KOPT-K1 (cell line): ENCODE data around the gene GABRA5.

Experiments used
- H3K27ac ChIP-seq: fragments of 200-600 bp; sonication (generic); 2 replicates; pipeline ENCODE4 v1.5.1; 2016; ENCODE audit warnings: antibody characterized with exemption, mild to moderate bottlenecking, low read depth, low read length; ENCODE audit not compliant: poor library complexity, severe bottlenecking
- H3K36me3 ChIP-seq: fragments of 200-600 bp; sonication (generic); 2 replicates; pipeline ENCODE4 v1.5.1; 2017; ENCODE audit warnings: antibody characterized with exemption, mild to moderate bottlenecking, low read length, moderate library complexity; ENCODE audit not compliant: insufficient read depth
- H3K9me3 ChIP-seq: fragments of 200-600 bp; sonication (generic); 2 replicates; pipeline ENCODE4 v1.5.1; 2017; ENCODE audit warnings: antibody characterized with exemption, low read length, mild to moderate bottlenecking; ENCODE audit not compliant: insufficient read depth, poor library complexity, severe bottlenecking

The GABRA5 gene

DNA sequence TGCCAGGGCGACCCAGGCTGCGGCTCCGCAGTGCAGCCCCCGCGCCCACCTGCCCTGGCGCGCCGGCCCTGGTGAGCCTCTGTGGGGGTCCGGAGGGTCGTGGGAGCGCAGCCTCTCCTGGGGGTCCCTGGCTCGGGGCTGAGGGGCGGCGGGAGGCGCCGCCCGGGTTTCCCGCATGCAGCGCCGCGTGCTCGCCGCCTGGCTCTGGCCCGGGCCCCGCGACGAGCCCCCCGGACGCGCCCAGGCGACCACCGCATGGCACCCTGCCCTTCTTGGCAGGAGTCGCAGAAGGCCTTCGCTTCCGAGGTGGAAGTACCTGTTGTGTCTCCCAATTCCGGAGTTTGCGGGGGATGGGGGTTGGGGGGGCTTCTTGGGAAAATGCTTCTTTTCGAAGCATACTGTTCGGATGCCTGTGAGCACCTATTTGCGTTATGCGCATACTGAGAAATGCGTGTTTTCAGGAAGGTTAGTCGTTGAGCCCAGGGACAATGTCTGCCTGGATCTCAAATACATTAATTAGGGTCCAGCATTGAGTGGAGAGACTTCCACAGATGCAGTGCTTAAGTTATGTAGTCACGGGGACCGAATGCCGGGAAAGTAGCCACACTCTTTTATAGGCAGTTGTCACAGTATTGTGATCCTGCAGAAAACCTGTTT lies 1.3 kb downstream of the GABRA5 start:
- no peak overlapping the region for H3K27ac ChIP-seq
- H3K36me3 ChIP-seq, result no peaks in the 10 kb centered on the region
- no peaks in the 10 kb centered on the region for H3K9me3 ChIP-seq

DNA sequence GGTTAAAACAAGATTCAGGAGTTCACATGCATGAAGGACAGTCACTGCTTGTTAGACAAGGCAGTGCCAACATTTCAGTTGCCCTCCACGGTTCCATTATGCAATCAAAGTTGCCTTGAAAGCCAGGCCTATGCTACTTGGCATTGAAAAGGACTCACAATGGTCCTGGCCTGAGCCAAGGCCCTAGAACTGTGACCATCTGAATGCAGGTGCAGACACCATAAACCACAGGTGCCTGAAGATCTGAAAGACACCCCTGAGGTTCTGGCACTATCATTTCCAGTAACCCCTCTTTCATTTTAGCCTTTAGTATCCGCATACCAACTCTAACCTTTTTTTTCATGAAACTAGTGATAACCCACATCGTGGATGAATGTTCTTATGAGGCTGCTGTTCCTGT lies 2.8 kb downstream of the GABRA5 start:
- Histone ChIP-seq H3K27ac (no peak overlapping the region), H3K9me3 (no peaks in the 10 kb centered on the region), H3K36me3 (no peaks in the 10 kb centered on the region)

DNA sequence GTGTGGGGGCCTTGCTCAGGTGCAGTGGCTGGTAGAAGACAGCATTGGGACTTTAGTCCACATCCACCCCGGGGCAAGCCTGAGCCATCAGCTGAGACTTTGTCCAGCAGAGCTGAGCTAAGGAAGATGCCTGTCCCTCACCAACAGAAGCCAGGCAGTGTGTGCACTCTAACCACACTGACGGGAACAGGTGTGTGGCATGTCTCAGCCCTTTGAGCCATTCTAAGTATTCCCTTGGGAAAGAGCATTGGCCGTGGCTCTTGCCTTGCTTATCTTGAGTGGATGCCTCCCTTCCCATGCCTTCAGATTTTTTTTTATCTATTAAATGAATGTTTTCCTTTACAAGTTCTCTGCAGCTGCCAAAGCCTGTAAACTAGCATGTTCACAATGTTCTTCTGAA lies 3.5 kb downstream of the GABRA5 start:
- H3K36me3 ChIP-seq, result no peaks in the 10 kb centered on the region
- no peak overlapping the region for H3K27ac ChIP-seq
- no peaks in the 10 kb centered on the region for H3K9me3 ChIP-seq

DNA sequence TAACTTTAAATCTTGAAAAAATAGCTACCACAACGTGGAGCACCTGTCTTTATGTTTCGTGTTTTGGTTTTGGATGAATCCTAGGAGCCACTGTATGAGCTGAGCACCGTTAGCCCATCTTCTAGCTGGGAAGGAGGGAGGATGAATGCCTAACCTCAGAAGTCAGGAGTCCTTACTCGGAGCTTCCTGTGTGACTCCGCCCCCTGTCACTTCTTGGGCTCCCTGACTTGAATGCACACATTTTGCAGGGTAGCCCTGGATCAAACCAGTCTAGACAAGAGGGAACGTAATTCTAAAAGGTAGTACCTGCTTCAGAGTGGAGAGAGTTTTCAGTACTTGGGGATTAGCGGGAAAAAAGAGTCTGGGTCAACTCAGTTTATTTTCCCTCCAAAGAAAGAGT lies 5.3 kb downstream of the GABRA5 start:
- no peaks in the 10 kb centered on the region for H3K36me3 ChIP-seq
- H3K9me3 ChIP-seq, result no peaks in the 10 kb centered on the region
- H3K27ac ChIP-seq, result no peak overlapping the region

DNA sequence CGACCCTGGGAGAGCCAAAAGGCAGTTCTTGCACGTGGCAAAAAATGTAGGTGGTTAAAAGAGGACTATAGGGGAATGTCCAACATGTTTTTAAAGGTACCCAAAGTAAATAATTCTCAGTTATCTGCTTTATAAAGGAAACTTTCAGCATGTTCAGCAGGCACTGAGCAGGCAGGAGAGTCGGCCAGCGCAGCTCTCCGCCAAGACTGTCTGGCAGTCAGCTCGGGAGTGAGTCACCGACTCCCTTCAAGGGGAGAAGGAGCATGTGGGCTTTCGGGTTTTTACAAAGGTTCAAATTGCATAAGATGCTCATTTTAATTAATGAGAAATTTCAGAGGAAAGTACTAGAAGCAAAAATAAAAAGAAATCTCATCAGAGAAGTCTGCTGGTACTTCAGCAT lies 7.0 kb downstream of the GABRA5 start:
- Histone ChIP-seq H3K27ac (no peak overlapping the region), H3K36me3 (no peaks in the 10 kb centered on the region), H3K9me3 (no peaks in the 10 kb centered on the region)

DNA sequence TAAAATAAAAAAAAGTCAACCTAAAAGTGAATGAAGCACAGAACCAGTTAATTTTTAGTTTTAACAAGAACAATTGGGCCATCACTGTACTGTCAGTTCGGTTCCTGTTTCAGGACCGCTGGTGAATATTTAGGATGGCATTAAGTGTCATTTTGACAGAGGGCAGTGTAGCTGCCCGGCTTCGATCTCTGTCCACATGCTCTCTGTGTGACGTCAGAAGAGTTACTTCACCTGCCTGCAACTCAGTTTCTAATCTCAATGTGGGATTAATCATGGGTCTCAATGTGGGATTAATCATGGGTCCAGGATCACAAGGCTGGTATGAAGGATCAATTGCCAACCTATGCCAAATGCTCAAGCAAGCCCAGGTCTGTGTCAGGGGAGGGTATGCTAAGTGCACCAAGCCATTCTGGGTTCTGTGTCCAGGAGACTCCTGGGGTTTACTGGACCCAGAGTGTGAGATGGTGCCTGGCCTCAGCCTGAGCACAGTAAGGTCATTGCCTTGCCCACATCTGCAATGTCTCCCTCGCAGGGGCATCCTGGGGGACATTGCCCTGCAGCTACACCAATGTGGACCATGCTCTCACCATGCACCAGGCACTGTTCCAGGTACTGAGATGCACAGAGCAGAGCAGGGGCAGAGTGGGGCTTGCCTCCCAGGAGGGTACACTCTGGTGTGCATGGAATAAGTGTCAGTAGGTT lies 8.1 kb downstream of the GABRA5 start:
- Histone ChIP-seq H3K9me3 (no peaks in the 10 kb centered on the region), H3K27ac (no peak overlapping the region), H3K36me3 (no peaks in the 10 kb centered on the region)

DNA sequence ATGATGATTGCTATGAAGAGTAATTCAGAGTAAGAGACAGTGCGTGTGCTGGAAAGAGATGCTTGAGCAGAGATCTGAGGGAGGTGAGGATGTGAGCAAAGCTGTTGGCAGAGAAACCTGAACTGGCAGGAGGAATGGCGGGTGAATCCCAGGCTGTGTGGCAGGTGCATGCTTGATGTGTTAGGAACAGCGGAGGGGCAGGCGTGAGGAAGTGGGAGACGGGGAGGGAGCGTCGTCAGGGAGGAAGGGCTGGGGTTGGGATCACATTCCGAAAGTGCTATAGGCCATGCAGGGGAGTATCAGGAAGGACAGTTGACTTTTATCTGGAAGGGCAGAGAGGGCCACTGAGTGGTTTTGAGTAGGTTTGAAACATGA lies 8.6 kb downstream of the GABRA5 start:
- no peaks in the 10 kb centered on the region for H3K36me3 ChIP-seq
- no peak overlapping the region for H3K27ac ChIP-seq
- no peaks in the 10 kb centered on the region for H3K9me3 ChIP-seq

DNA sequence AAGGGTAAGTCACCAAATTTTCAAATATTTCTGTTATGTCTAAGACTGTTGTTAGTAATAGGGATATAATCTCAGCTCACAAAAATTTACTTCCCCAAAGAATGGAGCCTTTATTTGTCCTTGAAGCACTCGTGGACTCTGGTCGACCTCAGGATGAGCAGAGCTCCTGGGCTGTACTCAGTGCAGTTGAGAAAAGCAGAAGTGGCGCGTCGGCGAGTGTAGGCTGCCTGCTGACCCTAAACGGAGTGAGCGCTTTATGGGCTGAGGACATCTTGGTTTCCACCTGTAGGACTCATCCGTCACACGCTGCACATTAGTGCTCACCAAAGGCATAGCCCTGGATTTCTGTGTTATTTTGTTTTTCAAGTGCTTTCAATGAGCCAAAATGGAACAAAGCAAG lies 11.0 kb downstream of the GABRA5 start:
- H3K36me3 ChIP-seq, result no peaks in the 10 kb centered on the region
- H3K9me3 ChIP-seq, result no peaks in the 10 kb centered on the region
- no peak overlapping the region for H3K27ac ChIP-seq

DNA sequence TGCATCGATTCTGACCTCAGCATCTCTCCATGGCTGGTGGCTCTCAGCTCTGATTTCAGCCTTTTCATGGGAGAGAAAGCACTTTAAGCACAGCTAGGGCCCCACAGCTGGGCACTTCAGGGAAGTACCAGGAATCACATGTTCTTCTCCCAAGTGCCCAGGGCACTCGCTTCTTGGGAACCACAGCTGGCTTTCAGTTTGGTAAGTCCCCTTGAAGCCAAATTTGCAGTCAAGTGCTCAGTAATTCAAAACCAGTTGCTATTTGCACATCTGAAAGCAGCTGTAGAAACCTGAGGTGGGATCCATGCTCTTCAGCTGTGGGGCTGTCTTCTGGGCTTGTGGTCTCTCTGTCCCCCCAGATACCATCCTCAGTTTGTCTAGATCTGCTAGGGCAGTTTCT lies 12.8 kb downstream of the GABRA5 start:
- Histone ChIP-seq H3K36me3 (no peaks in the 10 kb centered on the region), H3K9me3 (no peaks in the 10 kb centered on the region), H3K27ac (no peak overlapping the region)

DNA sequence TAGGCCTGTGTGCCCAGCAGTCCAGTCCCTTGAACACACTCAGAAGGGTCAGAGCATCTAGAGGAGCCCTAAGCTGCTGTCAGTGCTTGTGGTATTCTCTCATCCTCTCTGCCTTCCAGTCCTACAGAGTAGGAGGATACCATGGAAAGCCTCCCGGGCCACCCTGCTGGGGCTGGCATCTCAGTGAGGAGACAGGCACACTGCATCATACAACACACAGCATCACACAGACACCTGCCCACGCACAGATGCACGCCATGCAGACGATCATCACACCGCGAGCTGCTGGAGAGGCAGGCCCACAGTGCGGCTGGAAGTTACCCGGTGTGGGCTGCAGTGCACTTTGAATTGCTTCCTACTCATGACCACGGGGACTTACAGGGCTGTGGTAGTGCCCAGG lies 15.2 kb downstream of the GABRA5 start:
- Histone ChIP-seq H3K36me3 (no peaks in the 10 kb centered on the region), H3K27ac (no peak overlapping the region), H3K9me3 (no peaks in the 10 kb centered on the region)

DNA sequence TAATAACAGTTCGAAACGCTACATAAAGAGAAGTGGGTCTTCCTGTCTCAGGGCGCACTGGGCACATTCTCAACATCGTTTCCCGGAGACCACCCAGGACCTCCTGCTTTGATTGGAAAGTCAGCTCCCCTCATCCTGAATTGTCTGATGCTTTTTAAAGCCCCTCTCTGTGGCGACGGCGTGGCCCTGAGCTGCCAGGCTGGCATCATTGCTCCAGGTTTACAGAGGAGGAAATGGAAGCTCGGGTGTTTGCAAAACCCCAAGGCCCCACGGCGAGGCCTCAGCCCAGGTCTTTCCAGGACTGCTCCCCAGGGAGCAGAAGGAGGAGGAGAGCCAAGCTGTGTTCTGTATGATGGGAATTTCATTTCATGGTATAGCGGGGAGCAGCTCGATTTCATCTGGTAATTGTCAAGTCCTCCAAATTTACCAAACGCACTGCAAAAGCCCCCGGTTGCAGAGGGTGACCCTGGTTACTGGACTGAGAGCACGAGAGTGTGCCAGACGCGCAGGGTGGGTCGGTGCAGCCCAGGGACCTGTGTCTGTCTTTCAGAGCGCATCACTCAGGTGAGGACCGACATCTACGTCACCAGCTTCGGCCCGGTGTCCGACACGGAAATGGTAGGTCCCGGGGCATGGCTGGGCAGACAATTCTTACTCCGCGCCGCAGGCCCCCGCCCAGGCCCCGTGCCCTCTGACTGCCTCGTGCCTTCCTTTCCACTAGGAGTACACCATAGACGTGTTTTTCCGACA lies 15.9 kb downstream of the GABRA5 start:
- Histone ChIP-seq H3K27ac (no peak overlapping the region), H3K36me3 (no peaks in the 10 kb centered on the region), H3K9me3 (no peaks in the 10 kb centered on the region)

DNA sequence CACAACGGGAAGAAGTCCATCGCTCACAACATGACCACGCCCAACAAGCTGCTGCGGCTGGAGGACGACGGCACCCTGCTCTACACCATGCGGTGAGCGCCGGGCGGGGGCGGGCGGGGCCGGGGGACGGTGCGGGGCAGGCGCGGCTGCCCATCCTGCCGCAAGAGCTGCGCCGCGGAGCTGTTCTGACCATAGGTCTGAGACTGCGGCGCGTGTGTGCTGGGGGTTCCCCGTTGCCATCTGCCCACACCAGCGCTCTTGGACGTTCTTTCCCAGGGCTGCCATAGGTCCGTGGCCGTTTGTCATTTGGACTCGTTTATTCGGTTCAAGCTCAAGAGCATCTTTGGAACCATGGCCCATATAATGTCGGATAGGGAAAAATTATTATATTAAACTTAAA lies 16.6 kb downstream of the GABRA5 start:
- no peak overlapping the region for H3K27ac ChIP-seq
- H3K9me3 ChIP-seq, result no peaks in the 10 kb centered on the region
- H3K36me3 ChIP-seq, result no peaks in the 10 kb centered on the region

DNA sequence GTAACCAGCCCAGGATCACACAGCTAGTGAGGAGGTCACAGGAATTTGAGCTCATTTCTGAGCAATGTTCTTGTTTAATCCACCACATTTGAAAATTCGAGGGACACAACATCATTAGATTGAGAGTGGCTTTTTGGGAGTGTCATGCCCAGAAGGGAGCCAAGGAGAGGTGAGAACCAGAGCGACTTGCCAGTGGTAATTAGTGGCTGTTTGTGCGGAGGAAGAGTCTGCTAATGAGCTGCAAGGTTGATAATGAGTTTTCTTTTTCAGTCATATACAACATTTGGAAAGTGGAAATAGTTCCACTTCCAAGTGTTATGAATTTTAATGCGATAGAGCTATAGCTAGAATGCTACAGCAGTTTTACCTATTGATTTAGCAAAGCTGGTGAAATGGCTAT lies 19.7 kb downstream of the GABRA5 start:
- Histone ChIP-seq H3K27ac (no peak overlapping the region), H3K9me3 (no peaks in the 10 kb centered on the region), H3K36me3 (no peaks in the 10 kb centered on the region)

DNA sequence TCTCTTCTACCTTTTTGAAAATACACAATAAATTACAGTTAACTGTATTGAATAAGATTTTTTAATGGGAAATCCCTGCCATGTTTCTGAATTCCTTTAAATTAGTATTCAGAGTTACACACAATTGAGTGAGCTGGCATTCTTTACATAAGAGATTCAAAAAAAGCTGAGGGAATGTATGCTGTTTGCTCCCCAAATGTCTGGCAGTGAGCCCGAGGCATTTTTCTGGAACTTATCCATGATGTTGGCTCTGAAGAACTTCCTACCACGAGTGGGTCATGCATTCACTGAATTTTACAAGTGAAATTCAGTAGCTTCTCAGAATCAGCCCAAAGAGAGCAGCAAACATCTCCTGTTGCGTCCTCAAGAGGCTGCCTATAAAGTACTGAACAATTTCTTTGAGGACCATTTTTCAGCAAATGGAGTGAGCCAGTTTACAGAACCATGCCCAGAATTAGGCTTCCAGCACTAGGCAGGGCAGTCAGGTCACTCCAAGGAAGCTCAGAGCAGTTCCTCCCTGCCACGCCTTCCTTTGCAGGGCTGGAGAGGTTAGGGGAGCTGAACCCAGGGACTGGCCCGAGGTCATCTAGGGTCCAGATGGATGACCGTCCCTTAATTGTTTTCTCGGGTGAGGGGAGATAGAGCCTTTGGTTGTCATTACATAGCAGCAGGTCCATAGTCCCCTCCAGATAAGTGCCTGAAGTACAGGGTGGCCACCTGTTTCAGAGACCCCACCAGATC lies 21.2 kb downstream of the GABRA5 start:
- H3K27ac ChIP-seq, result no peak overlapping the region
- H3K9me3 ChIP-seq, result no peaks in the 10 kb centered on the region
- no peaks in the 10 kb centered on the region for H3K36me3 ChIP-seq

DNA sequence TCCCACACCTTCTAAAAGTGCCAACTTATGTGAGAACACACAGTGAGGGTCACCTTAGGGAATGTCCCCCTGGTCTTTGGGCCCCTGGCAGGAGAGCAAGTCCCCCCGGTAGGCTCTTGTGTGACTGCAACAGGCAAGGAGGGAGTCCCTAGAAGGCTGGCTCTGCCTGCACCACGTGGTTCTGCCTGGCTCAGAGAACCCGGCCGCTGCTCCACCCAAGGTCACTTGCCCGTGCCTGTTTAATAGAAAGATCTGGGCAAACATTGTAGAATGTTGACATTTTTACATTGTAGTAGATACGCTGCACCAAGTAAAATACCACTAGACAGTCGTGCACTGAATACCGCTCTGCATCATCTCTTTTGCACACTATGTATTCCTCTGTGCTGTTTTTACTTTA lies 21.9 kb downstream of the GABRA5 start:
- H3K27ac ChIP-seq, result no peak overlapping the region

More for the DNA sequence above, 21.9 kb downstream of the GABRA5 start:
- H3K36me3 ChIP-seq, result no peaks in the 10 kb centered on the region
- no peaks in the 10 kb centered on the region for H3K9me3 ChIP-seq
